RWPE1 (cell line): Measurements from ENCODE around the gene SPIN1.

Source experiments
- CTCF ChIA-PET: fragments of 350-600 bp; sonication (Branson Sonifier 250); formaldehyde crosslinking; extraction: SDS; loops from one replicate; lab custom pipeline; 2021; lab: Yijun Ruan, JAX
- POLR2A ChIA-PET: fragments of 400-600 bp; formaldehyde crosslinking; extraction: SDS; loops from one replicate; lab custom pipeline; 2020; ENCODE audit warnings: antibody characterized with exemption; ENCODE audit not compliant: low non-redundant PET; lab: Yijun Ruan, JAX
- DNase-seq: peaks from one replicate; pipeline ENCODE4 v3.0.0; 2012; ENCODE audit warnings: low spot score
- H3K27ac ChIP-seq: fragments of 450-650 bp; 2 replicates; pipeline ENCODE4 v1.5.1; 2017
- TF ChIP-seq, protein P1 (sequence below): fragments of 450-650 bp; conservative IDR thresholded peaks from 2 replicates; pipeline ENCODE4 v1.5.1; 2017; ENCODE audit warnings: low read depth, mild to moderate bottlenecking

Gene SPIN1

GRCh38 chr9:88451160-88451559 is 62.9 kb downstream of the SPIN1 start:
- CTCF ChIA-PET = interaction anchor here (0.7 kb wide), 1 partner anchor 131 kb away, joined by 3 read pairs; no protein-coding TSS in a partner anchor
- TF ChIP-seq, protein P1, sequence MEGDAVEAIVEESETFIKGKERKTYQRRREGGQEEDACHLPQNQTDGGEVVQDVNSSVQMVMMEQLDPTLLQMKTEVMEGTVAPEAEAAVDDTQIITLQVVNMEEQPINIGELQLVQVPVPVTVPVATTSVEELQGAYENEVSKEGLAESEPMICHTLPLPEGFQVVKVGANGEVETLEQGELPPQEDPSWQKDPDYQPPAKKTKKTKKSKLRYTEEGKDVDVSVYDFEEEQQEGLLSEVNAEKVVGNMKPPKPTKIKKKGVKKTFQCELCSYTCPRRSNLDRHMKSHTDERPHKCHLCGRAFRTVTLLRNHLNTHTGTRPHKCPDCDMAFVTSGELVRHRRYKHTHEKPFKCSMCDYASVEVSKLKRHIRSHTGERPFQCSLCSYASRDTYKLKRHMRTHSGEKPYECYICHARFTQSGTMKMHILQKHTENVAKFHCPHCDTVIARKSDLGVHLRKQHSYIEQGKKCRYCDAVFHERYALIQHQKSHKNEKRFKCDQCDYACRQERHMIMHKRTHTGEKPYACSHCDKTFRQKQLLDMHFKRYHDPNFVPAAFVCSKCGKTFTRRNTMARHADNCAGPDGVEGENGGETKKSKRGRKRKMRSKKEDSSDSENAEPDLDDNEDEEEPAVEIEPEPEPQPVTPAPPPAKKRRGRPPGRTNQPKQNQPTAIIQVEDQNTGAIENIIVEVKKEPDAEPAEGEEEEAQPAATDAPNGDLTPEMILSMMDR = no peak
- POLR2A ChIA-PET = no interaction called here
- H3K27ac ChIP-seq = no peak overlapping the region
- no peak for DNase-seq

DNA sequence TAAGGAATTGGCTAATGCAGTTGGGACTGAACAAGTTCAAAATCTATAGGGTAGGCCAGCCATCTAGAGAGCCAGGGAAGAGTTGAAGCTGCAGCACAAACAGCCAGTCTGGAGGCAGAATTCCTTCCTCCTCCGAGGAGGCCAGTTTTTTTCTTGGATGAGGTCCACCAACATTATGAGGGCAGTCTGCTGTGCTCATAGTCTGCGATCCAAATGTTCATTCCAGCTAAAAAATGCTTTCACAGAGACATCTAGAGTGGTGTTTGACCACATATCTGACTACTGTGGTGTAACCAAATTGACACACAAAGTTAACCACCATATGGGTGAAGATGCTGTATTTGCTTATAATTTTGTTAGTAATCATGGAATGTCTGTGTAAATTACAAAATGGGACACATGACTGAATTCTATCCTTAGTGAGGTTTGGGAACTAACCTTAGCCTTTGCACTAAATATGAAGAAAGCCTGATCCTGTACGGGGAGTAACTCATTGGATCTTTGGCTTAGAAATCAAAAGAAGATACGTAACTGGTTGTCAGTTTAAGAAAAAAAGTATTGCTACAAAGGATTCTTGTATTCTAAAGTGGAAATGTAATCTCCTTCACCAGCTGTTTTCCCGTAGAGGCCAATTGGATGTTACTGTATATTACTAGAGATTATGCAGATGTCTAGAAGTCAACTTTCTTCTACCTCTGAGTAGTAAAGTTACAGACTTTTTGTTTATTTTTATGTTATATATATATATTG is 70.6 kb downstream of the SPIN1 start:
- ChIA-PET POLR2A (no interaction called here), CTCF (no interaction called here)
- TF ChIP-seq, protein P1 = no peak
- DNase-seq = no peak
- H3K27ac ChIP-seq = no peak overlapping the region

DNA sequence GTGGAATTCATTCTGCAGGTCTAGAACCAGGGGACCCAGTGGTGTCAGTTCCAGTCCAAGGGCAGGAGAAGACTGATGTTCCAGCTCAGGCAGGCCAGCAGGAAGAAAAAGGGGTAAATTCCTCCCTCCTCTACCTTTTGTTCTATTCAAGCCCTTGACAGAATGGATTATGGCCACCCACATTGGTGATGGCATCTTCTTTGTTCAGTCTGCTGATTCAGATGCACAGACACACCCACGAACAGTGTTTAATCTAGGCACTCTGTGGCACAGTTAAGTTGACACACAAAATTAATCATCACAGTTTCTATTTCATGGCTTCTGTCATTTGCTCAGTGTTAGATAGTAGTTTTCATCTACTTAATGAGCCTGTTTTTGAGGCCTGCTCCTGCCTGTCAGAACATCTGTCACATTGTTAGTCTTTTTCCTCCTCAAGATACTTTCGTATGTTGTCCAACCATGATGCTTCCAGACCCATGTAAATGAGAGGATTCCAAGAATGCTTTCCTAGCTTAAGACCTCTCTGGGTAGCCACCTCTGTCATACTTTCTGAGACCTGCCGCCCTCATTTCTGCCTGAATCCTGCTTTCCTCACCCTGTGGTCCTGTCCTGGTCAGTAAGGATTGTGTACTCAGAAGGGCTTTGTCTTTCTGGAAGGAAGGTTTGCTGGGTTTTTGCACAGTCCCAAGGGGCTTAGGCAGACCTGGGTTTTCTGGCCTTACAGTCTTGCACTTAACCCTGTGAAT is 72.5 kb downstream of the SPIN1 start:
- TF ChIP-seq, protein P1 = no peak
- DNase-seq = peak; percentile 21
- ChIA-PET CTCF (no interaction called here), POLR2A (no interaction called here)
- H3K27ac ChIP-seq = no peak overlapping the region

- DNase-seq = peak; percentile 53
- no peak overlapping the region for H3K27ac ChIP-seq
- CTCF ChIA-PET = interaction anchor here (0.6 kb wide), 1 partner anchor 36 kb away, joined by 5 read pairs; no protein-coding TSS in a partner anchor
- TF ChIP-seq, protein P1 = no peak
- POLR2A ChIA-PET = no interaction called here
These were observed 73.9 kb downstream of the SPIN1 start for GRCh38 chr9:88462191-88462590.

DNA sequence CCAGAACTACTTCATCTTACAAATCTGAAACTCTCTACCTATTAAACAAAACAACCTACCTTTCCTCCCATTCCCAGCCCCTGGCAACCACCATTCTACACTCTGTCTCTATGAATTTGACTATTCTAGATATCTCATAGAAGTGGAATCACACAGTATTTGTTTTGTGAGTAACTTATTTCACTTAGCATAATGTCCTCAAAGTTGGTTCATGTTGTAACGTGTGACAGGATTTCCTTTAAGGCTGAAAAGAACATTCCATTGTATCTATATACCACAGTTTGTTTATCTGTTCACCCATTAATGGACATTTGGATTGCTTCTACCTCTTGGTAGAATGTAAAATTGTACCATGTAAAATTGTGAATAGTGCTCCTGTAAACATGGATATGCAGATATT is 76.6 kb downstream of the SPIN1 start:
- ChIA-PET CTCF (no interaction called here), POLR2A (no interaction called here)
- H3K27ac ChIP-seq = no peak overlapping the region
- no peak for DNase-seq
- TF ChIP-seq, protein P1 = no peak

GRCh38 chr9:88468226-88468625 is 80.0 kb downstream of the SPIN1 start:
- DNase-seq = no peak
- TF ChIP-seq, protein P1 = no peak
- no peak overlapping the region for H3K27ac ChIP-seq
- ChIA-PET CTCF (no interaction called here), POLR2A (no interaction called here)
